Measurements from ENCODE around the gene NTRK1.

The NTRK1 gene

DNA sequence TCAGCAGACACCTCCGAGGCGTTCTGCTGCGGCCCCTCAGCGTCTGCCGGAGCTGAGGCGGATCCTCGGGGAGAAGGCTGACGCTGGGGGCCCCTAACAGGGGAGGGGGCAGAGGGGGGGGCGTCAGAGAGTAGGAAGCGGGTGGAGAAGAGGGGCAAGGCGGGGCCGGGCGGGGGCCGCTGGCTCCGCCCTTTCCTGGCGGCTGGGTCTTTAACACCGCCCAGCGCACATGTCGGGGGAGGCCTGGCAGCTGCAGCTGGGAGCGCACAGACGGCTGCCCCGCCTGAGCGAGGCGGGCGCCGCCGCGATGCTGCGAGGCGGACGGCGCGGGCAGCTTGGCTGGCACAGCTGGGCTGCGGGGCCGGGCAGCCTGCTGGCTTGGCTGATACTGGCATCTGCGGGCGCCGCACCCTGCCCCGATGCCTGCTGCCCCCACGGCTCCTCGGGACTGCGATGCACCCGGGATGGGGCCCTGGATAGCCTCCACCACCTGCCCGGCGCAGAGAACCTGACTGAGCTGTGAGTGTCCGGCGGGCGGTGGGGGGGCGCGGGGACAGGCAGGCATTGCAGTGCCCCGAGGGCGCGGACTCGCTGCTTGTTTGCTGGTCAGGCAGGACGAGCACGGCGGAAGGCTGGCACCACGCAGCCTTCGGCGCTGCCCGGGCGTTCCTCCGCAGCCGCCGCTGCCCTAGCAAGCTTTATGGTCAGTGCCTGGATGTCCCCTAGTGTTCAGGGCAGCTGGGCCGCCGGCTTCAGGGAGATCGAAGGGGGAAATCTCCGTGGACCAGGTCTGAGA, at the start of gene NTRK1:
Gene NTRK1, plus strand, starts transcription at position 238 of the 796 bp plus-strand sequence. Its CDS starts 70 bp downstream, at position 308.
- DNase-seq (ENCODE audit: low read depth) = peak; percentile 38

- no peak for DNase-seq (ENCODE audit: low read depth)
These were observed 49.5 kb upstream of the NTRK1 start for GRCh38 chr1:156811168-156811567.

GRCh38 chr1:156812293-156812990, 48.2 kb upstream of the NTRK1 start:
- DNase-seq (ENCODE audit: low read depth) = no peak

- no peak for DNase-seq (ENCODE audit: low read depth)
These were observed 47.4 kb upstream of the NTRK1 start for GRCh38 chr1:156813298-156813697.

DNA sequence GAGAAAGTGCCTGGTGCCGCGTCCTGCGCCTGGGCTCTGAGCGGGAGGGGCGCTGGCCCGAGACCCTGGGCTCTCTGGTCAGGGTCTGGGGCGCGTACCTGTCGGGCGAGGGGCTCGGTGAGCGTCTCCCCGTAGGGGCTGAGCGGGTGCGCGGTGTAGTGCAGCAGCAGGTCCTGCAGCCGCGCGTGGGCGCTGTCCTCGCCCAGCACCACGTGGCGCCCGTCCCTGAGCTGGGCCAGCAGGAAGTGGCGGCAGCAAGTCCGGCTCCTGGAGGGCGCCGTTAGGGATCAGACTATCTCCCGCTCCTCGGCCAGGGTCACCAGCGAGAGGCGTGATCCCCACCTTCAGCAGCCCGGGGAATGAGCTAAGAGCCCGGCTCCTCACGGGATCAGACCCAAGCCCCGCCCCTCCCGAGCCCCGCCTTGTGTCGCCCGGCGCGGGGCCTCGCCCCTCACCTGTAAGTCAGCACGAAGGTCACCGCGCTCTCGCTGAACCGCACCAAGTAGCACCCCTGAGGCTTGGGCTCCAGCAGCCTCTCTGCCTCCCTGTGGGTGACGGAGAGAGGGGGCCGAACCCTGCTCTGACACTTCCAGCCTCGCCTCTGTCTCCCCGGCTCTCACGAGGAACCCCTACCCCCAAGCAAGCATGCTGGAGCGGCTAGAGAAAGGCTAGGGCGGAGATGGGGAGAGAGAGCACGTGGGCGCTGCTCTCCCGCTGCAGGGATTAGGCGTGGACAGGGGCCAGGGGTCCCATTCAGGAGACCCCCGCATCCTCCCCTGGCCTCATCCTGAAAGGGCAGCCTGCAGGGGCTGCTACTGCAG, 46.7 kb upstream of the NTRK1 start:
- peak; percentile 67 for DNase-seq (ENCODE audit: low read depth)

- peak; percentile 30 for DNase-seq (ENCODE audit: low read depth)
These were observed 45.9 kb upstream of the NTRK1 start for GRCh38 chr1:156814571-156815260.

DNA sequence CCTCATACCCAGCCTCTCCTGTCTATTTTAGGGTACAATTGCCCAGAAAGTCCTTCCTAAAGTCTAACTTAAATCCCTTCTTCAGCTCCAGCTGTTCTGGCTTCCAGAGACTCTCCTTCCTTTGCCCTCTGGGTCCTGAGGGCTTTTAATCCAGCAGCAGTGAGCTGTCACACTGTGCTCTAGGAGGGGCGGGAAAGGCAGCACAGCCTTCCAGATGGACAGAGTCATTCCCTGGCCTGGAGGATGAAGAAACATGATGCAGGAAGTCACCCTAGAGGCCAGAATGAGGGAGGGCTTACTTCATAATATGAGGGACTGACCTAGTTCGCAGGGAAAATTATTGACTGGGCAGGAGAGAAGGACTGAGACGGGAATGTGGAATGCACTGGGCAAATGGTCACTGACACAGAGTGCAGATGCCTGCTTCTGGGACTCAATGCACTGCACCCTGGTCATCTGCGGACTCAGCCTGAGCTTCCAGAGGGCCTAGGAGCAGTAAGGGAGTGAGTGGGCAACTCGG, 45.3 kb upstream of the NTRK1 start:
- DNase-seq (ENCODE audit: low read depth) = no peak

DNA sequence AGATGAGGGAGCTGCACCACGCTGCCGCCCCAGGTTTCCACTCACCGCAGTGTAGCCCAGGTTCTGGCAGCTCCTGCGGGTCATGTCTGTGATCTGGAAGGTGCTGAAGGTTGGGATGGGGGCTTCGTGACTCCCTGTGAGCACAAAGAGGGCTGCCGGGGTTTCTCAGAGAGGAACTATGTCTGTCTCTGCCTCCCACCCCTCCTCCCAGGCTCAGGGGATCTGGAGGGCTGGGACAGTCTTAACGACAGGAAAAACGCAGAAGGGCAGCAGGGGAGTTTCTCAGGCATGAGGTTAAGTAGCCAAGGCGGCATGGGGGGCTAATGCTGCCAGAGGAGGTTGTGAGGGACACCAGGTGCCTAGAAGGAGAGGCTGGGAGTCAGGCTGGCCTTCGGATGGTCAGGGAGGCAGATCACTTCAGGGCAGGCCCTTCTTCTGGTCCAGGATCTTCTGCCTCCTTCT, 44.7 kb upstream of the NTRK1 start:
- no peak for DNase-seq (ENCODE audit: low read depth)

DNA sequence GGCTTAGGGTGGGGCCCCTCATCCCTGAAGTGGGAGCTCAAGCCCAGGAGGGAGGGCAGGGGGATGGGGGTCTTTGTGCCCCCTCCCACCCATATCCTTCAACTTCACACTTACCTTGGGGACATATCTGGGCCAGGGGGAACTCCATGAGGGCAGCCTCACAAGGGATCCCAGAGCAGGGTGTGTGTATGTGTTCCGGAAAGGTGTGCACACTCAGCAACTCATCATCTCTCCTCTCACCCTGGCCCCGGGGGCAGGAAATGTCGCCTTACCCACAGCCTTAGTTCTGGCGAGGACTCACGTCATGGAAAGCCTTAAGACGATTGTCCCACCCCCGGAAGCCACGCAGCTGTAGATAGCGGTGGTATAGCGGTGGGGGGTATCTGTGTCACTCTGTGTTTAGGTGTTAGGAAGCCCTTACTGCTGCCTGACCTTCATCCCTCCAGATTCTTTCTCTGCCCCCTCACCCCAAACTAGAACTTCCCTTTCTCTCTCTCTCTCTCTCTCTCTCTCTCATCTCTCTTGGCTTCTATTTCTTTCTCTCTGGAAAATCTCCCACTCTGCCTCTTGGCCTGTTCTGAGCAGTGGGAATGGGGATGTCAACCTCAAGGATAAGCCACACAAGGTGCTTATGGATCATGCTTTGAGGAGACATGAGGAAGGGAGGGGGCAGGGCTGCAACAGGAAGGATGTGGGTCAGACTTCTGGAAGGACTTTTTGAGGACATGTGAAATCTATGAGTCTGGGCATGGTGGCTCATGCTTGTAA, 43.9 kb upstream of the NTRK1 start, which contains the start of gene SH2D2A:
Gene SH2D2A, minus strand, starts transcription at position 288 of the 768 bp plus-strand sequence. Its CDS starts 140 bp downstream, at position 148.
- peak; percentile 92 for DNase-seq (ENCODE audit: low read depth)

DNA sequence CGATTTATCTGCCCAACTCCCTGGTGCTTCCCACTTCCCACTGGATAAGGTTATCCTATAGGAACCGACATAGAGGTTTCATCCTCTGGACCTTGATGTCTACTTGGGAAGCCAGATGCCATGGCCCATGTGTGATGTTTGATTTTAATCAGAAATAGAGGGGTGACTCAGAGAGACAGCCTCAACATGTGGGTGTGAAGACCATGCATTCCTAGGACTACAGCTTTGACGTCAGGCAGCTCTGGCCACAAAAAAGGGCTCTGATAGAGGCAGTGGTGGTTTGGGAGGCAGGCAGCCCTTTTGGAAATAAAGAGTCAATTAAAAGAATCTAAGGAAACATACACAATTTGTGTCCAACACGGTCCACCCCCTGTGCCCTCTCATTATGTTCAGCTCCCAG, 38.9 kb upstream of the NTRK1 start:
- peak; percentile 48 for DNase-seq (ENCODE audit: low read depth)

DNA sequence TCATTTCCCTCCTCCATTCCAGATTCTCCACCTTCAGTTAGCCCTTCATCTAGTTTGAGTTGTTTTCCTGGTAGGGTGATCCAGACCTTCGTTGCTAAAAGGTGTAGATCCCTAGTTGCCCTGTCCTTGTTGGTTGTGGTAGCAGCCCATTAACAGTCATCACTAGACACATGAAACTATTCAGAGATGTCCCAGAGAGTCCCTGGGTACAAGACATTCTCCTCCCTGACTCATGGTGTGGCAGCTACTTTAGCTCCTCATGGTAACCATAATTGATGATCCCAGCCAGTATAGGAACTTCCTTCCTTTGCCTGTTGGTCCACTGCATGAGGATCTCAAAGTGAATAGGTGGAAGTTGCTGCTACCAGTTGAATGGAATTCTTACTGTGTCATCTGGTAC, 38.0 kb upstream of the NTRK1 start:
- no peak for DNase-seq (ENCODE audit: low read depth)

GRCh38 chr1:156823210-156823790, 37.4 kb upstream of the NTRK1 start:
- no peak for DNase-seq (ENCODE audit: low read depth)

GRCh38 chr1:156826630-156827029, 34.0 kb upstream of the NTRK1 start:
- DNase-seq (ENCODE audit: low read depth) = no peak

DNA sequence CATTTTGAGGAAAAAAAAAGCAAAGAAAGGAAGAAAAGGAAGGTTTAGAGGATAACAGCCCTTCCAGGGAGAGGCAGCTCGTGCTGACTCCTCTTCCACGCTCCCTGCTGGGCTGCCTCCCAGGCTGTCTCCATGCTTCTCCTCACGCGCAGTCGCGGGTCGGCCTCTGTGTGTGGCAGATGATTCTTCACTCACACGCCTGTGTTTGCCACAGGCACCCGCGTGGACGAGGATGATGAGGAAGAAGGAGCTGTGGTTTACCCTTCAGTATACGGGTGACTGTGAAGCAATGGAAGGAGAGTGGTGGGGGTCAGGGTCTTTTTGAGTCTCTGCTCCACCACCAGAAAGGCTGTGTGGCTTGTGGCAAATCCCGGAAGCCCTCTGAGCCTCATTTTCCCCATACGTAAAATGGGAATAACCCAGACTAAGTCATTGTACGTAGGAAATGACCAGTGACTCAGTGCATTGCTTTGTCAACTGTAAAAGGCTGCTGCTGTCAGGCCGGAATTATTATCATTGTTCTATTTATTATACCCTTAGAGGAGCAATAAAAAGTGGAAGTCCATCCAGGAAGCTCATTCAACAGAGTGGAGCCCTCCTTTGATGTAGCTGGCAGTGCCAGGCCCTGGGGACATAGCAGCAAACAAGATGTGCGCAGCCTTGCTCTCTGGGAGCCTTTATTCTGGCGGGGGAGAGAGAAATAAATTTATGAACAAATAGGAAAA, 32.1 kb upstream of the NTRK1 start:
- DNase-seq (ENCODE audit: low read depth) = no peak

GRCh38 chr1:156832434-156832833, 28.2 kb upstream of the NTRK1 start:
- no peak for DNase-seq (ENCODE audit: low read depth)

DNA sequence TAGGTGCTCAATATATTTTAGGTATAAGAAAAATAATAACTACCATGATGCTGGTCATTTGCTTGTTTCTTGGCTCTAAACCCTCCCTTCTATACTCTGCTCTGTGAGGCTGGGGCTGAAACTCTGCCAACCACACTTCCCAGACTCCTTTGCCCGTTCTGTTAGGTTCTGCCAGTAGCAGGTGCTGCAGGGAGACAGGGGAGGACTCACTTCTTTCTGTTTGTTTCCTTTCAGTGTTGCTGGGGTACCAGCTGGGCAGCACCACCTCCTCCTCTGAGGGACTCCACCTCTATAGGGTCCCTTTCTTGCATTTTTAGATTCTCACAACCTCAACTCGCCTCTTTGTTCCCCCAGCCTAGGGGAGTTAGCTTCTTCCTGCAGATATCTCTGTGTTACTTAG, 27.1 kb upstream of the NTRK1 start:
- no peak for DNase-seq (ENCODE audit: low read depth)

- no peak for DNase-seq (ENCODE audit: low read depth)
These were observed 26.3 kb upstream of the NTRK1 start for GRCh38 chr1:156834322-156834721.

DNA sequence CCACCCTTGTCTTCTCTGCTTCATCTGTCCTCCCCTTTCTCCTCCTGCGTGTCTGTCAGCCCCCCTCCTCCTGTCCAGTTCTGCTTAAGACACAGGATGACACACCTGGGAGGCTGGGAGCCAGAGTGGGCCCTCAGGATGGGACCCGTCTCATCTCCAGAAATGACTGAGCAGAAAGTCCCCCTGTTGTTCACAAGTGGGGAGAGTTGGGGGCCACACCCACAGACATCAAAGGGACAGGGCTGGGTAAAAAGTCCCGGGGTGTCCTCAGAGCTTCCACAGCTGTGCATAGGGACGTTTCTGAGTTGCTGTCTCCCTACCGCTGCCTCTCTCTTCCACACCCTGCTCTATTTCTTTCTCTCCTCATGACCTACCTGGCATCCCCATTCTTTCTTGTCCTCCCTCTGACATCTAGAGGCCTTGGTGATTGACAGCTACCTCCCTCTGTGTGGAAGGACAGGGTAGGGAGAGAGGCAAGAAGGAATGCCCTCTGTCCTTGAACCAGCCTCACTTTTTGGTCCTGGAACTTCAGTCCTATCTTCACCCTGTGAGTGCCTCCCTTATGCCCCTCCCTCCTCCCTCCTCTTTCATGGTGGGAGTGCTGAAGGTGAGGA, 24.5 kb upstream of the NTRK1 start:
- DNase-seq (ENCODE audit: low read depth) = peak; percentile 32

DNA sequence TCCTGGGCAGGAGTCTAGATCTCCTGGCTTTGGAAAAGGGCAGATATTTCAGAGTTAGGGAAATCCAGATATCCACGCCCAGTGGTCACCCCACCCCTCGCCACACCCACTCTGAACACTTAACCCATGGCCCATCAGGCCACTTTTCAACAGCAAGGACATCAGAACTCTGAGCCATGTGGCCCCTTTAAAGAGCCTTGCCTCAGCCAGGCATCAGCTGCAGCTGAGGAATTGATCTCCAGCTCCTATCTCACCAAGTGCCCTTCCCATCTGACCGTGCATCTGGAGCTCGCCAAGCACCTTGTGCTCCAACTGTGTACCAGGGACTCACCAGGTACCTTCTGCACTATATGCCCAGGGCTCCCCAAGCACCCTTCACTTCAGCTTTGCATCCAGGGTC, 23.8 kb upstream of the NTRK1 start:
- no peak for DNase-seq (ENCODE audit: low read depth)

Data from activated T-cell treated with anti-CD3 and anti-CD28 coated beads for 24 hours (primary cell).